GM12878 (cell line): Measurements from ENCODE around the gene PEX6. TPM values are rescaled to one million over a fixed set of nuclear protein-coding genes. Genes with fewer than 3 reads are reported as not detected.

ENCODE experiments used
- ASH2L ChIP-seq: fragments of 300-600, 200-600 bp; sonication (generic); IDR thresholded peaks from 2 replicates; pipeline ENCODE4 v1.6.1; 2017; ENCODE audit warnings: low read depth, mild to moderate bottlenecking, borderline replicate concordance
- EED ChIP-seq: sonication (generic); IDR thresholded peaks from 2 replicates; pipeline ENCODE4 v1.6.1; 2016; ENCODE audit warnings: antibody characterized with exemption, low read depth
- GATAD2B ChIP-seq: fragments of 450-650 bp; conservative IDR thresholded peaks from 2 replicates; pipeline ENCODE4 v1.6.1; 2017; ENCODE audit warnings: low read depth, mild to moderate bottlenecking, moderate library complexity
- KLF5 ChIP-seq: fragments of 450-650 bp; IDR thresholded peaks from 2 replicates; pipeline ENCODE4 v1.6.1; 2014; ENCODE audit warnings: mild to moderate bottlenecking; ENCODE audit not compliant: partially characterized antibody
- MEF2B ChIP-seq: fragments of 450-650 bp; IDR thresholded peaks from 2 replicates; pipeline ENCODE4 v1.6.1; 2018; ENCODE audit warnings: mild to moderate bottlenecking, moderate library complexity; ENCODE audit not compliant: partially characterized antibody, poor library complexity, severe bottlenecking
- NFYA ChIP-seq: IDR thresholded peaks from 2 replicates; pipeline ENCODE4 v1.6.1; 2011; ENCODE audit warnings: low read depth, mild to moderate bottlenecking, low read length, improper control_type of control experiment, borderline replicate concordance
- POLR2AphosphoS2 ChIP-seq: IDR thresholded peaks from 2 replicates; pipeline ENCODE4 v1.6.1; 2011; ENCODE audit warnings: low read depth, mild to moderate bottlenecking, low read length, improper control_type of control experiment, moderate library complexity
- RELA ChIP-seq: fragments of 450-650 bp; IDR thresholded peaks from 2 replicates; pipeline ENCODE4 v1.8.0; 2014; ENCODE audit warnings: borderline replicate concordance; ENCODE audit not compliant: partially characterized antibody
- TCF3 ChIP-seq: IDR thresholded peaks from 2 replicates; pipeline ENCODE4 v1.6.1; 2012; ENCODE audit warnings: low read depth, mild to moderate bottlenecking, low read length, borderline replicate concordance; ENCODE audit not compliant: insufficient read depth
- polyA plus RNA-seq, 11 experiments: library from polyadenylated mRNA; depleted of rRNA in 4 of 11; unstranded in 6 of 11; stranded (reverse) in 5 of 11; fragments of >200 nt; fragmentation: Nextera tagmentation in 4 of 11; fragmentation: Illumina TruSeq in 1 of 11; extraction: Ambion mirVana in 4 of 11; extraction: Trizol in 1 of 11; gene quantifications; 1 replicate in 1 of 11; 2 replicates in 10 of 11; pipeline versions ENCODE4 v1.2.1 to v1.2.3, GENCODE V29; 2011 to 2016; ENCODE audit warnings: inconsistent platforms in 2 of 11, missing spikeins in 2 of 11, low read depth in 1 of 11
- total RNA-seq, 4 experiments: library from RNA; depleted of rRNA in 3 of 4; stranded (reverse); fragments of >200 nt in 3 of 4; fragmentation: Illumina TruSeq in 1 of 4; extraction: Trizol in 1 of 4; gene quantifications; 2 replicates each; pipeline versions ENCODE4 v1.2.1 to v1.2.3, GENCODE V29; 2013 to 2021
- TF ChIP-seq, protein P1 (sequence below): IDR thresholded peaks from 2 replicates; pipeline ENCODE4 v1.6.1; 2012; ENCODE audit warnings: improper control_type of control experiment, low read depth, low read length; ENCODE audit not compliant: insufficient replicate concordance
- TF ChIP-seq, protein P2 (sequence below): IDR thresholded peaks from 2 replicates; pipeline ENCODE4 v1.6.1; 2011; ENCODE audit warnings: borderline replicate concordance, low read depth, mild to moderate bottlenecking, moderate library complexity, low read length; ENCODE audit not compliant: insufficient read depth, poor library complexity, severe bottlenecking
- TF ChIP-seq, protein P3 (sequence below): IDR thresholded peaks from 2 replicates; pipeline ENCODE4 v1.6.1; 2012; ENCODE audit warnings: mild to moderate bottlenecking, low read depth, low read length
- TF ChIP-seq, protein P4 (sequence below): IDR thresholded peaks from 2 replicates; pipeline ENCODE4 v1.6.1; 2011; ENCODE audit warnings: low read depth, low read length, improper control_type of control experiment, borderline replicate concordance
- TF ChIP-seq, protein P5 (sequence below): fragments of 450-650 bp; IDR thresholded peaks from 2 replicates; pipeline ENCODE4 v1.6.1; 2016; ENCODE audit warnings: mild to moderate bottlenecking

Gene PEX6
- total and polyA plus RNA-seq, 10 of the 15 experiments (the other 5 are each of a cell fraction or from before 2014, with no cell fraction given) = 0.39 to 21.1 (median 7.8) TPM

DNA sequence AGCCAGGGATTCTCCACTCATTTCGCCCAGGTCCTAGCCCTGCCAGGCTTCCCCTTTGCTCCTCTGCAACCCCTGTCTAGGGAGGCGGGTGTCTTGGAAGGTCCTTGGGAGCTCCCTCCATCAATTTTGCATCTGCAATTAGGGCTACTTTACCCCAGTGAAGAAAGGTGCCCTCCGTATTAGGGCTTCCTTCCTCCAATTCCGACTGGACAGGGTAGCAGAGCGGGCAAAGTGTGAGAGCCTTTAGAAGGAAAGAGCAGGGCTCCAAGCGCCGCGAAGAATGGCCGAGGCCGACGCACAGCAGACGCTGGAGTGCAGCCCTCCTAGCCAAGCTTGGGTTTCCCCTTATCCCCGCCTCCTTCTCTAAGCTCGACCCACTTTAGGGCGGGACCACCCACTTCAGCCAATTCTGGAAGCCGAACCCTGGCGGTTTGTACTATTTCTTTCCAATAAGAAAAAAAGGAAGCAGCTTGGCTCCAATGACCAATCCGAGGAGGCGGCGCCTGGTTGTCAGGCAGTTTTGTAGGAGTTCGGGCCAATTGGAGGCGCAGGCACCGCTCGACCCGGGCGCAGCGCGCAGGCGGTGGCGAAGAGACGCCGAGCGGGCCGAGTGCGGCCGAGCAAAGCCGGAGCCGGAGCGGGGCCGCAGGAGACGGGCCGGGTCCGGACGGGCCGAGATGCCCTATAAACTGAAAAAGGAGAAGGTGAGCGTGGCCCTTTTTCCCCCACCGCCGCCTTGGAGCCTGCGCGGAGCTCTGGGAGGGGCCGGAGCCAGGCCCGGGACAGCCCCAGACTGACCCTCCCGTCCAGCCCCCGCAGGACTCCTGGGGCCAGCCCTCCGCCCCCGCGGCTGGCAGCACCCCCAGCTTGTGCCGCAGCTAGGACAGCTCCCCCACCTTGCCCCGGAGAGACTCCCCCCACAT is 5.3 kb upstream of the PEX6 start, which contains the start of gene PPP2R5D (continued):
- TF ChIP-seq TCF3 (no peak), ASH2L (no peak), GATAD2B (no peak; the same call in 1 of the 2 replicates), EED (no peak; the same call in 1 of the 2 replicates), POLR2AphosphoS2 (peak; percentile 91), KLF5 (no peak), RELA (no peak), NFYA (no peak; the same call in 1 of the 2 replicates), MEF2B (no peak)
- TF ChIP-seq, protein P1, sequence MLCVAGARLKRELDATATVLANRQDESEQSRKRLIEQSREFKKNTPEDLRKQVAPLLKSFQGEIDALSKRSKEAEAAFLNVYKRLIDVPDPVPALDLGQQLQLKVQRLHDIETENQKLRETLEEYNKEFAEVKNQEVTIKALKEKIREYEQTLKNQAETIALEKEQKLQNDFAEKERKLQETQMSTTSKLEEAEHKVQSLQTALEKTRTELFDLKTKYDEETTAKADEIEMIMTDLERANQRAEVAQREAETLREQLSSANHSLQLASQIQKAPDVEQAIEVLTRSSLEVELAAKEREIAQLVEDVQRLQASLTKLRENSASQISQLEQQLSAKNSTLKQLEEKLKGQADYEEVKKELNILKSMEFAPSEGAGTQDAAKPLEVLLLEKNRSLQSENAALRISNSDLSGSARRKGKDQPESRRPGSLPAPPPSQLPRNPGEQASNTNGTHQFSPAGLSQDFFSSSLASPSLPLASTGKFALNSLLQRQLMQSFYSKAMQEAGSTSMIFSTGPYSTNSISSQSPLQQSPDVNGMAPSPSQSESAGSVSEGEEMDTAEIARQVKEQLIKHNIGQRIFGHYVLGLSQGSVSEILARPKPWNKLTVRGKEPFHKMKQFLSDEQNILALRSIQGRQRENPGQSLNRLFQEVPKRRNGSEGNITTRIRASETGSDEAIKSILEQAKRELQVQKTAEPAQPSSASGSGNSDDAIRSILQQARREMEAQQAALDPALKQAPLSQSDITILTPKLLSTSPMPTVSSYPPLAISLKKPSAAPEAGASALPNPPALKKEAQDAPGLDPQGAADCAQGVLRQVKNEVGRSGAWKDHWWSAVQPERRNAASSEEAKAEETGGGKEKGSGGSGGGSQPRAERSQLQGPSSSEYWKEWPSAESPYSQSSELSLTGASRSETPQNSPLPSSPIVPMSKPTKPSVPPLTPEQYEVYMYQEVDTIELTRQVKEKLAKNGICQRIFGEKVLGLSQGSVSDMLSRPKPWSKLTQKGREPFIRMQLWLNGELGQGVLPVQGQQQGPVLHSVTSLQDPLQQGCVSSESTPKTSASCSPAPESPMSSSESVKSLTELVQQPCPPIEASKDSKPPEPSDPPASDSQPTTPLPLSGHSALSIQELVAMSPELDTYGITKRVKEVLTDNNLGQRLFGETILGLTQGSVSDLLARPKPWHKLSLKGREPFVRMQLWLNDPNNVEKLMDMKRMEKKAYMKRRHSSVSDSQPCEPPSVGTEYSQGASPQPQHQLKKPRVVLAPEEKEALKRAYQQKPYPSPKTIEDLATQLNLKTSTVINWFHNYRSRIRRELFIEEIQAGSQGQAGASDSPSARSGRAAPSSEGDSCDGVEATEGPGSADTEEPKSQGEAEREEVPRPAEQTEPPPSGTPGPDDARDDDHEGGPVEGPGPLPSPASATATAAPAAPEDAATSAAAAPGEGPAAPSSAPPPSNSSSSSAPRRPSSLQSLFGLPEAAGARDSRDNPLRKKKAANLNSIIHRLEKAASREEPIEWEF = no peak
- TF ChIP-seq, protein P2, sequence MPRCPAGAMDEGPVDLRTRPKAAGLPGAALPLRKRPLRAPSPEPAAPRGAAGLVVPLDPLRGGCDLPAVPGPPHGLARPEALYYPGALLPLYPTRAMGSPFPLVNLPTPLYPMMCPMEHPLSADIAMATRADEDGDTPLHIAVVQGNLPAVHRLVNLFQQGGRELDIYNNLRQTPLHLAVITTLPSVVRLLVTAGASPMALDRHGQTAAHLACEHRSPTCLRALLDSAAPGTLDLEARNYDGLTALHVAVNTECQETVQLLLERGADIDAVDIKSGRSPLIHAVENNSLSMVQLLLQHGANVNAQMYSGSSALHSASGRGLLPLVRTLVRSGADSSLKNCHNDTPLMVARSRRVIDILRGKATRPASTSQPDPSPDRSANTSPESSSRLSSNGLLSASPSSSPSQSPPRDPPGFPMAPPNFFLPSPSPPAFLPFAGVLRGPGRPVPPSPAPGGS = no peak
- TF ChIP-seq, protein P3, sequence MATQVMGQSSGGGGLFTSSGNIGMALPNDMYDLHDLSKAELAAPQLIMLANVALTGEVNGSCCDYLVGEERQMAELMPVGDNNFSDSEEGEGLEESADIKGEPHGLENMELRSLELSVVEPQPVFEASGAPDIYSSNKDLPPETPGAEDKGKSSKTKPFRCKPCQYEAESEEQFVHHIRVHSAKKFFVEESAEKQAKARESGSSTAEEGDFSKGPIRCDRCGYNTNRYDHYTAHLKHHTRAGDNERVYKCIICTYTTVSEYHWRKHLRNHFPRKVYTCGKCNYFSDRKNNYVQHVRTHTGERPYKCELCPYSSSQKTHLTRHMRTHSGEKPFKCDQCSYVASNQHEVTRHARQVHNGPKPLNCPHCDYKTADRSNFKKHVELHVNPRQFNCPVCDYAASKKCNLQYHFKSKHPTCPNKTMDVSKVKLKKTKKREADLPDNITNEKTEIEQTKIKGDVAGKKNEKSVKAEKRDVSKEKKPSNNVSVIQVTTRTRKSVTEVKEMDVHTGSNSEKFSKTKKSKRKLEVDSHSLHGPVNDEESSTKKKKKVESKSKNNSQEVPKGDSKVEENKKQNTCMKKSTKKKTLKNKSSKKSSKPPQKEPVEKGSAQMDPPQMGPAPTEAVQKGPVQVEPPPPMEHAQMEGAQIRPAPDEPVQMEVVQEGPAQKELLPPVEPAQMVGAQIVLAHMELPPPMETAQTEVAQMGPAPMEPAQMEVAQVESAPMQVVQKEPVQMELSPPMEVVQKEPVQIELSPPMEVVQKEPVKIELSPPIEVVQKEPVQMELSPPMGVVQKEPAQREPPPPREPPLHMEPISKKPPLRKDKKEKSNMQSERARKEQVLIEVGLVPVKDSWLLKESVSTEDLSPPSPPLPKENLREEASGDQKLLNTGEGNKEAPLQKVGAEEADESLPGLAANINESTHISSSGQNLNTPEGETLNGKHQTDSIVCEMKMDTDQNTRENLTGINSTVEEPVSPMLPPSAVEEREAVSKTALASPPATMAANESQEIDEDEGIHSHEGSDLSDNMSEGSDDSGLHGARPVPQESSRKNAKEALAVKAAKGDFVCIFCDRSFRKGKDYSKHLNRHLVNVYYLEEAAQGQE = no peak
- TF ChIP-seq, protein P4, sequence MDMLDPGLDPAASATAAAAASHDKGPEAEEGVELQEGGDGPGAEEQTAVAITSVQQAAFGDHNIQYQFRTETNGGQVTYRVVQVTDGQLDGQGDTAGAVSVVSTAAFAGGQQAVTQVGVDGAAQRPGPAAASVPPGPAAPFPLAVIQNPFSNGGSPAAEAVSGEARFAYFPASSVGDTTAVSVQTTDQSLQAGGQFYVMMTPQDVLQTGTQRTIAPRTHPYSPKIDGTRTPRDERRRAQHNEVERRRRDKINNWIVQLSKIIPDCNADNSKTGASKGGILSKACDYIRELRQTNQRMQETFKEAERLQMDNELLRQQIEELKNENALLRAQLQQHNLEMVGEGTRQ = no peak
- TF ChIP-seq, protein P5, sequence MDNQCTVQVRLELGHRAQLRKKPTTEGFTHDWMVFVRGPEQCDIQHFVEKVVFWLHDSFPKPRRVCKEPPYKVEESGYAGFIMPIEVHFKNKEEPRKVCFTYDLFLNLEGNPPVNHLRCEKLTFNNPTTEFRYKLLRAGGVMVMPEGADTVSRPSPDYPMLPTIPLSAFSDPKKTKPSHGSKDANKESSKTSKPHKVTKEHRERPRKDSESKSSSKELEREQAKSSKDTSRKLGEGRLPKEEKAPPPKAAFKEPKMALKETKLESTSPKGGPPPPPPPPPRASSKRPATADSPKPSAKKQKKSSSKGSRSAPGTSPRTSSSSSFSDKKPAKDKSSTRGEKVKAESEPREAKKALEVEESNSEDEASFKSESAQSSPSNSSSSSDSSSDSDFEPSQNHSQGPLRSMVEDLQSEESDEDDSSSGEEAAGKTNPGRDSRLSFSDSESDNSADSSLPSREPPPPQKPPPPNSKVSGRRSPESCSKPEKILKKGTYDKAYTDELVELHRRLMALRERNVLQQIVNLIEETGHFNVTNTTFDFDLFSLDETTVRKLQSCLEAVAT = peak; percentile 79
